ENCODE data around the gene SLC25A41.

- TF ChIP-seq CTCF (IDR thresholded peaks at IDR 0.05; ENCODE audit: low read depth, low read length) (no peak), POLR2A (IDR thresholded peaks at IDR 0.05; ENCODE audit: extremely low read depth, insufficient read length) (no peak)
Observed at GRCh38 chr19:6465006-6465405, 31.4 kb upstream of the SLC25A41 start.

Measured in NB4 (cell line).